ENCODE results near the gene NUP214. TPM values are rescaled to one million over a fixed set of nuclear protein-coding genes. Genes with fewer than 3 reads are reported as not detected.

Gene NUP214
- total and polyA plus RNA-seq, 7 donors, result 11.8 to 28.1 (median 20.1) TPM

DNA sequence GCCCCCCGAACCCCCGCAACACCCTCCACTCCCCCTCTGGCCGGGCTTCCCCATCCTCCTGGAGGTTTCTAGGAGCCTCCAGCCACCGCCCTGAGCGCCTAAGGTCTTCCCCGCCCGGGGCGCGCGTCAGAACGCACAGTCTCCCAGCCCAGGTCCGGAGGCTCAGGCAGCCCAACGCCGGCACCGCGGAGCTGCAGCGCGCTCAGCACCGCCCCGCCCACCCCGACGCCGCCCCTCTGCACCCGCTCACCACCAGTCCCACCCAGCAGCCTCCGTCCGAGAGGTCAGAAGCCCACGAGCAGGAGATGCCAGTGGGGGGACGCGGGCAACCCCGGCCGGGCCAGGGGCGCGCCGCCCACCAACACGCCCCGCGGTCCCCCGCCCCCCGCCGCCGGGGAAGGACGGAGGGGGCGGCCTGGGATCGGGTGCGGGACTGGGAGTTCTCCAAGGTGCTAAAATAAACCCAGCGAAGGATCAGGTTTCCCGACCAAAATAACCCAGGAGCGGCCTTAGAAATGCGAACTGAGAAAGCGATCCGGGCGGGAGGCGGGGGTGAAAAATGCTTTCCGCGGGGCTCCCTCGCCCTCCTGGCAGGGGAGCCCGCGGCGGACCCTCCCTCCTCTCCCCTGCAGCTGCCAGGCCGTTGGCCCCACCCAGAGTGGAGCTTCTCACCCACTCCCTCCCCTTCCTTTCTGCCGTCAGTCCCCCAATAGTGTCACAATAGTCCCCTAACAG is 157.5 kb downstream of the NUP214 start:
- H3K27ac ChIP-seq, result peak overlapping the region; percentile 87
- peak; percentile 59 to 85 for DNase-seq

More for the DNA sequence above, 157.5 kb downstream of the NUP214 start:
- WGBS, 3 donors, result 0 to 2% (median 2%) methylated on average over 42 to 61 of the region's 61 CpGs
- peak; percentile 72 to 81 (median 76) for ATAC-seq
- Histone ChIP-seq H3K9me3 (no peaks in the 10 kb centered on the region), H3K4me3 (peak overlapping the region; percentile 62), H3K4me1 (peaks cover 28% of the 10 kb centered on the region), H3K27me3 (ENCODE audit: insufficient read depth in 3 of 3, low read length in 2 of 3) (no peaks in the 10 kb centered on the region), H3K36me3 (ENCODE audit: insufficient read depth in 1 of 2, low read depth in 1 of 2) (no peaks in the 10 kb centered on the region)
- TF ChIP-seq, protein P1, sequence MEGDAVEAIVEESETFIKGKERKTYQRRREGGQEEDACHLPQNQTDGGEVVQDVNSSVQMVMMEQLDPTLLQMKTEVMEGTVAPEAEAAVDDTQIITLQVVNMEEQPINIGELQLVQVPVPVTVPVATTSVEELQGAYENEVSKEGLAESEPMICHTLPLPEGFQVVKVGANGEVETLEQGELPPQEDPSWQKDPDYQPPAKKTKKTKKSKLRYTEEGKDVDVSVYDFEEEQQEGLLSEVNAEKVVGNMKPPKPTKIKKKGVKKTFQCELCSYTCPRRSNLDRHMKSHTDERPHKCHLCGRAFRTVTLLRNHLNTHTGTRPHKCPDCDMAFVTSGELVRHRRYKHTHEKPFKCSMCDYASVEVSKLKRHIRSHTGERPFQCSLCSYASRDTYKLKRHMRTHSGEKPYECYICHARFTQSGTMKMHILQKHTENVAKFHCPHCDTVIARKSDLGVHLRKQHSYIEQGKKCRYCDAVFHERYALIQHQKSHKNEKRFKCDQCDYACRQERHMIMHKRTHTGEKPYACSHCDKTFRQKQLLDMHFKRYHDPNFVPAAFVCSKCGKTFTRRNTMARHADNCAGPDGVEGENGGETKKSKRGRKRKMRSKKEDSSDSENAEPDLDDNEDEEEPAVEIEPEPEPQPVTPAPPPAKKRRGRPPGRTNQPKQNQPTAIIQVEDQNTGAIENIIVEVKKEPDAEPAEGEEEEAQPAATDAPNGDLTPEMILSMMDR (IDR thresholded peaks at IDR 0.05), result no peak
- intact Hi-C loops (cut with DNase I), result no loop called here

Other genes with a start within 250 kb of the NUP214 start
- gene QRFP, start 228.8 kb upstream of the NUP214 start, total RNA-seq, result not detected
- gene QRFP, start 228.8 kb upstream of the NUP214 start, polyA plus RNA-seq, result under 1 TPM in 2 of 3 donors, not detected in 1; 0.01 to 0.03 TPM
- not detected for gene FIBCD1, start 186.3 kb upstream of the NUP214 start, total RNA-seq
- gene FIBCD1, start 186.3 kb upstream of the NUP214 start, polyA plus RNA-seq, result under 1 TPM in 1 of 3 donors, not detected in 2; 0.01 TPM
- under 1 TPM in 3 of 4 donors, not detected in 1; 0.21 to 0.66 (median 0.24) TPM for gene LAMC3, start 116.4 kb upstream of the NUP214 start, total RNA-seq
- under 1 TPM; 0.17 to 0.96 (median 0.21) TPM for gene LAMC3, start 116.4 kb upstream of the NUP214 start, polyA plus RNA-seq
- gene AIF1L, start 29.1 kb upstream of the NUP214 start, total RNA-seq, result 10 to 100 TPM in 3 of 4 donors, 1 to 10 TPM in 1; 3.7 to 12.2 (median 11.7) TPM
- gene AIF1L, start 29.1 kb upstream of the NUP214 start, polyA plus RNA-seq, result 10 to 100 TPM in 2 of 3 donors, 1 to 10 TPM in 1; 6.3 to 11.0 (median 10.2) TPM
- 10 to 100 TPM in 3 of 4 donors, 1 to 10 TPM in 1; 6.1 to 17.6 (median 14.2) TPM for gene FAM78A, start 150.9 kb downstream of the NUP214 start, total RNA-seq
- 10 to 100 TPM in 1 of 3 donors, 1 to 10 TPM in 2; 4.3 to 11.5 (median 5.3) TPM for gene FAM78A, start 150.9 kb downstream of the NUP214 start, polyA plus RNA-seq
- gene PLPP7, start 164.1 kb downstream of the NUP214 start, total RNA-seq, result 100 to 1,000 TPM in 2 of 4 donors, 10 to 100 TPM in 2; 31.0 to 131 (median 94.5) TPM
- gene PLPP7, start 164.1 kb downstream of the NUP214 start, polyA plus RNA-seq, result 100 to 1,000 TPM in 1 of 3 donors, 10 to 100 TPM in 2; 19.4 to 156 (median 90.5) TPM